H9 (cell line): ENCODE measurements around the gene DNAJC18. TPM values are rescaled to one million over a fixed set of nuclear protein-coding genes. Genes with fewer than 3 reads are reported as not detected.

Experiments used
- DNase-seq: peaks from one replicate; pipeline ENCODE4 v3.0.0-alpha.2; 2017
- H2AFZ ChIP-seq: one replicate; pipeline ENCODE4 v1.6.1; 2013; ENCODE audit warnings: mild to moderate bottlenecking, low read length, control low read depth, moderate library complexity
- H2AK5ac ChIP-seq: 2 replicates; pipeline ENCODE4 v1.6.1; 2013; ENCODE audit warnings: low read length, control low read depth, mixed read lengths; ENCODE audit not compliant: insufficient read length
- H2BK120ac ChIP-seq: one replicate; pipeline ENCODE4 v1.6.1; 2013; ENCODE audit warnings: low read depth, mild to moderate bottlenecking, low read length, control low read depth, inconsistent platforms; ENCODE audit not compliant: poor library complexity, severe bottlenecking
- H2BK12ac ChIP-seq: 2 replicates; pipeline ENCODE4 v1.6.1; 2013; ENCODE audit warnings: low read length, control low read depth, mixed read lengths, low read depth; ENCODE audit not compliant: insufficient read length
- H2BK15ac ChIP-seq: 2 replicates; pipeline ENCODE4 v1.6.1; 2013; ENCODE audit warnings: low read depth, low read length, control low read depth
- H2BK20ac ChIP-seq: one replicate; pipeline ENCODE4 v1.6.1; 2013; ENCODE audit warnings: low read depth, mild to moderate bottlenecking, low read length, control low read depth, inconsistent platforms; ENCODE audit not compliant: poor library complexity, severe bottlenecking
- H2BK5ac ChIP-seq: 2 replicates; pipeline ENCODE4 v1.6.1; 2013; ENCODE audit warnings: low read length, control low read depth, mixed read lengths; ENCODE audit not compliant: insufficient read length
- H3K14ac ChIP-seq: 2 replicates; pipeline ENCODE4 v1.6.1; 2013; ENCODE audit warnings: low read length, control low read depth; ENCODE audit not compliant: insufficient read depth
- H3K18ac ChIP-seq: 2 replicates; pipeline ENCODE4 v1.6.1; 2013; ENCODE audit warnings: low read depth, mild to moderate bottlenecking, mixed read lengths, low read length, control low read depth; ENCODE audit not compliant: insufficient read length
- H3K23ac ChIP-seq: 2 replicates; pipeline ENCODE4 v1.6.1; 2013; ENCODE audit warnings: low read length, control low read depth, mixed read lengths, low read depth; ENCODE audit not compliant: insufficient read length
- H3K23me2 ChIP-seq: 2 replicates; pipeline ENCODE4 v1.6.1; 2013; ENCODE audit warnings: low read depth, mild to moderate bottlenecking, mixed read lengths, low read length, control low read depth; ENCODE audit not compliant: insufficient read length, poor library complexity, severe bottlenecking
- H3K27ac ChIP-seq: 2 replicates; pipeline ENCODE4 v1.5.1; 2013; ENCODE audit warnings: low read length, control low read depth, mixed read lengths, low read depth; ENCODE audit not compliant: insufficient read length
- H3K27me3 ChIP-seq: 2 replicates; pipeline ENCODE4 v1.6.1; 2013; ENCODE audit warnings: low read length, control low read depth, inconsistent platforms; ENCODE audit not compliant: insufficient read depth
- H3K4ac ChIP-seq: 2 replicates; pipeline ENCODE4 v1.6.1; 2013; ENCODE audit warnings: low read depth, mild to moderate bottlenecking, control low read depth, inconsistent platforms, low read length, moderate library complexity
- H3K4me1 ChIP-seq: 2 replicates; pipeline ENCODE4 v1.6.1; 2013; ENCODE audit warnings: low read length, control low read depth, inconsistent platforms; ENCODE audit not compliant: insufficient read depth
- H3K4me2 ChIP-seq: 2 replicates; pipeline ENCODE4 v1.6.1; 2013; ENCODE audit warnings: low read length, control low read depth, mixed read lengths; ENCODE audit not compliant: insufficient read length, insufficient read depth
- H3K56ac ChIP-seq: 2 replicates; pipeline ENCODE4 v1.6.1; 2013; ENCODE audit warnings: low read depth, mild to moderate bottlenecking, mixed read lengths, low read length, control low read depth; ENCODE audit not compliant: insufficient read length
- H3K79me1 ChIP-seq: 2 replicates; pipeline ENCODE4 v1.6.1; 2013; ENCODE audit warnings: low read depth, mild to moderate bottlenecking, moderate library complexity, low read length, control low read depth, inconsistent platforms; ENCODE audit not compliant: insufficient read depth, poor library complexity, severe bottlenecking
- H3K79me2 ChIP-seq: 2 replicates; pipeline ENCODE4 v1.6.1; 2013; ENCODE audit warnings: low read length, control low read depth, inconsistent platforms; ENCODE audit not compliant: insufficient read depth
- H3K9ac ChIP-seq: 2 replicates; pipeline ENCODE4 v1.6.1; 2013; ENCODE audit warnings: low read length, control low read depth, mixed read lengths; ENCODE audit not compliant: insufficient read length; ENCODE audit errors: extremely low read depth
- H3K9me3 ChIP-seq: one replicate; pipeline ENCODE4 v1.6.1; 2013; ENCODE audit warnings: low read depth, low read length, inconsistent platforms; ENCODE audit not compliant: control insufficient read depth
- H3T11ph ChIP-seq: one replicate; pipeline ENCODE4 v1.6.1; 2013; ENCODE audit warnings: mild to moderate bottlenecking, low read length, control low read depth, inconsistent platforms
- H4K20me1 ChIP-seq: one replicate; pipeline ENCODE4 v1.6.1; 2013; ENCODE audit not compliant: control insufficient read depth, insufficient read length, insufficient read depth
- H4K5ac ChIP-seq: 2 replicates; pipeline ENCODE4 v1.6.1; 2013; ENCODE audit warnings: low read depth, mild to moderate bottlenecking, mixed read lengths, low read length, control low read depth; ENCODE audit not compliant: insufficient read length
- H4K8ac ChIP-seq: replicated peaks from 2 replicates; pipeline ENCODE4 v1.6.1; 2013; ENCODE audit warnings: low read length, control low read depth, mixed read lengths, low read depth; ENCODE audit not compliant: insufficient read length
- H4K91ac ChIP-seq: 2 replicates; pipeline ENCODE4 v1.6.1; 2013; ENCODE audit warnings: low read depth, mild to moderate bottlenecking, moderate library complexity, mixed read lengths, low read length, control low read depth; ENCODE audit not compliant: insufficient read length
- H3K27ac Mint-ChIP-seq, 3 experiments: 2 replicates in 2 of 3; 3 replicates in 1 of 3; pipeline ENCODE4 v1.8.0; 2020 to 2021; ENCODE audit warnings: mixed read lengths in 3 of 3, mild to moderate bottlenecking in 1 of 3, moderate library complexity in 1 of 3
- H3K27me3 Mint-ChIP-seq: 2 replicates; pipeline ENCODE4 v1.8.0; 2021; ENCODE audit warnings: low read depth, mild to moderate bottlenecking, moderate library complexity, mixed read lengths
- H3K36me3 Mint-ChIP-seq, 3 experiments: 2 replicates in 2 of 3; 3 replicates in 1 of 3; pipeline ENCODE4 v1.8.0; 2020 to 2021; ENCODE audit warnings: low read depth in 3 of 3, mixed read lengths in 3 of 3; ENCODE audit not compliant: insufficient read depth in 1 of 3
- H3K4me1 Mint-ChIP-seq, 2 experiments: 2 replicates each; pipeline ENCODE4 v1.8.0; 2020; ENCODE audit warnings: mixed read lengths in 2 of 2
- H3K4me3 Mint-ChIP-seq, 2 experiments: 2 replicates in 1 of 2; 3 replicates in 1 of 2; pipeline ENCODE4 v1.8.0; 2020 to 2021; ENCODE audit warnings: mild to moderate bottlenecking in 2 of 2, mixed read lengths in 2 of 2, moderate library complexity in 1 of 2
- H3K9me3 Mint-ChIP-seq, 2 experiments: 2 replicates in 1 of 2; 3 replicates in 1 of 2; pipeline ENCODE4 v1.8.0; 2020; ENCODE audit warnings: mild to moderate bottlenecking in 2 of 2, mixed read lengths in 2 of 2, moderate library complexity in 1 of 2
- CTCF ChIP-seq: fragments of 200-600 bp; sonication (generic); conservative IDR thresholded peaks from 3 replicates; pipeline ENCODE4 v1.8.0; 2021; ENCODE audit warnings: antibody characterized with exemption, mild to moderate bottlenecking
- WGBS: extraction: QIAGEN DNeasy Blood & Tissue Kit; methylation state at CpG from one replicate; pipeline ENCODE4 v1.1.7; 2013; ENCODE audit warnings: missing lambda C conversion rate, low lambda C conversion rate, mixed read lengths; ENCODE audit not compliant: insufficient read length; ENCODE audit errors: extremely low coverage; 5-methylcytosine and 5-hydroxymethylcytosine counted together
- total RNA-seq: library from RNA; stranded (reverse); gene quantifications from 2 replicates; pipeline ENCODE4 v1.2.1, GENCODE V29; 2021

DNAJC18 gene
- total RNA-seq, 1 experiment from 2014 or later: 26.5 TPM

- no peak for TF ChIP-seq CTCF
- H3K9me3 Mint-ChIP-seq: no peaks in the 10 kb centered on the region
- Histone ChIP-seq H3K4me2 (no peak overlapping the region), H3K9ac (no peak overlapping the region), H2BK20ac (no peak overlapping the region), H3K4me1 (peaks cover 3% of the 10 kb centered on the region; the same call in 1 of the 2 replicates), H3K14ac (no peak overlapping the region), H3K23ac (no peak overlapping the region), H3T11ph (no peak overlapping the region), H3K27me3 (no peaks in the 10 kb centered on the region), H3K56ac (no peak overlapping the region), H4K5ac (no peak overlapping the region), H3K9me3 (no peaks in the 10 kb centered on the region), H3K27ac (no peak overlapping the region), H2BK5ac (no peak overlapping the region), H4K8ac (no peak overlapping the region), H3K4ac (no peak overlapping the region), H4K20me1 (no peaks in the 10 kb centered on the region), H2AK5ac (no peak overlapping the region), H4K91ac (no peak overlapping the region), H2AFZ (no peak overlapping the region), H3K18ac (no peak overlapping the region), H3K23me2 (no peaks in the 10 kb centered on the region), H2BK120ac (no peak overlapping the region), H2BK15ac (no peak overlapping the region), H3K79me1 (no peaks in the 10 kb centered on the region), H2BK12ac (no peak overlapping the region), H3K79me2 (no peaks in the 10 kb centered on the region)
- no CpG with 5 or more reads among the region's 5 CpGs for WGBS
- H3K36me3 Mint-ChIP-seq: no peaks in the 10 kb centered on the region
- no peak for DNase-seq
- H3K27ac Mint-ChIP-seq: no peak overlapping the region
- no peaks in the 10 kb centered on the region; the same call in 1 of the 2 replicates for H3K27me3 Mint-ChIP-seq
- H3K4me3 Mint-ChIP-seq: no peak overlapping the region
- peaks cover 13 to 35% of the 10 kb centered on the region in 2 experiments for H3K4me1 Mint-ChIP-seq
Measured at GRCh38 chr5:139386050-139386438, 53.3 kb downstream of the DNAJC18 start.
